Smooth muscle cell (in vitro differentiated cells): ENCODE results near the gene PTGS2. TPM values are rescaled to one million over a fixed set of nuclear protein-coding genes. Genes with fewer than 3 reads are reported as not detected.
"Not testable (repeated sequence)": the region's sequence is repeated elsewhere in the genome, so short reads cannot be mapped to it uniquely, and the experiment has no call there.

Experiments
- DNase-seq: peaks from one replicate; lab custom pipeline; 2025; ENCODE audit not compliant: unreplicated experiment; lab: John Stamatoyannopoulos, UW
- H2AFZ ChIP-seq: fragments of 200-600 bp; sonication (generic); 2 replicates; pipeline ENCODE4 v1.6.0; 2016; ENCODE audit warnings: antibody characterized with exemption, low read depth, mild to moderate bottlenecking
- H3F3A ChIP-seq: fragments of 200-600 bp; sonication (generic); 2 replicates; pipeline ENCODE4 v1.6.0; 2017; ENCODE audit warnings: antibody characterized with exemption, low read depth
- H3K27ac ChIP-seq: fragments of 200-600 bp; sonication (generic); 2 replicates; pipeline ENCODE4 v1.5.1; 2016; ENCODE audit warnings: low read depth, mild to moderate bottlenecking
- H3K27me3 ChIP-seq: fragments of 200-600 bp; sonication (generic); 2 replicates; pipeline ENCODE4 v1.6.1; 2016; ENCODE audit warnings: low read depth, mild to moderate bottlenecking
- H3K36me3 ChIP-seq: fragments of 200-600 bp; sonication (generic); 2 replicates; pipeline ENCODE4 v1.5.1; 2016; ENCODE audit warnings: low read depth
- H3K4me1 ChIP-seq: fragments of 200-600 bp; sonication (generic); 2 replicates; pipeline ENCODE4 v1.5.1; 2016; ENCODE audit warnings: low read depth
- H3K4me2 ChIP-seq: fragments of 200-600 bp; sonication (generic); 2 replicates; pipeline ENCODE4 v1.6.0; 2016; ENCODE audit warnings: mild to moderate bottlenecking
- H3K4me3 ChIP-seq: fragments of 200-600 bp; sonication (generic); 2 replicates; pipeline ENCODE4 v1.5.1; 2016; ENCODE audit warnings: mild to moderate bottlenecking
- H3K79me2 ChIP-seq: fragments of 200-600 bp; sonication (generic); 2 replicates; pipeline ENCODE4 v1.6.0; 2016; ENCODE audit warnings: low read depth, mild to moderate bottlenecking
- H3K9ac ChIP-seq: fragments of 200-600 bp; sonication (generic); 2 replicates; pipeline ENCODE4 v1.6.0; 2016; ENCODE audit warnings: low read depth
- H3K9me3 ChIP-seq: fragments of 200-600 bp; sonication (generic); replicated peaks from 2 replicates; pipeline ENCODE4 v1.5.1; 2016; ENCODE audit warnings: low read depth
- H4K20me1 ChIP-seq: fragments of 200-600 bp; sonication (generic); 2 replicates; pipeline ENCODE4 v1.6.0; 2016; ENCODE audit warnings: low read depth
- CTCF ChIP-seq: fragments of 200-600 bp; sonication (generic); IDR thresholded peaks from 2 replicates; pipeline ENCODE4 v1.5.1; 2017; ENCODE audit warnings: borderline replicate concordance, mild to moderate bottlenecking, antibody characterized with exemption; ENCODE audit not compliant: insufficient read depth, poor library complexity, severe bottlenecking
- WGBS: methylation state at CpG from one replicate; pipeline ENCODE4 v1.1.7; 2016; ENCODE audit warnings: low lambda C conversion rate; 5-methylcytosine and 5-hydroxymethylcytosine counted together
- polyA plus RNA-seq: library from polyadenylated mRNA; unstranded; fragments of >200 nt; fragmentation: Nextera tagmentation; extraction: Ambion mirVana; gene quantifications from 2 replicates; pipeline ENCODE4 v1.2.1, GENCODE V29; 2016
- total RNA-seq: library from RNA; depleted of rRNA; stranded (reverse); fragments of >200 nt; gene quantifications from 2 replicates; pipeline ENCODE4 v1.2.3, GENCODE V29; 2014

PTGS2 gene
- total and polyA plus RNA-seq, 2 experiments from 2014 or later, result 37.2 to 148 TPM

DNA sequence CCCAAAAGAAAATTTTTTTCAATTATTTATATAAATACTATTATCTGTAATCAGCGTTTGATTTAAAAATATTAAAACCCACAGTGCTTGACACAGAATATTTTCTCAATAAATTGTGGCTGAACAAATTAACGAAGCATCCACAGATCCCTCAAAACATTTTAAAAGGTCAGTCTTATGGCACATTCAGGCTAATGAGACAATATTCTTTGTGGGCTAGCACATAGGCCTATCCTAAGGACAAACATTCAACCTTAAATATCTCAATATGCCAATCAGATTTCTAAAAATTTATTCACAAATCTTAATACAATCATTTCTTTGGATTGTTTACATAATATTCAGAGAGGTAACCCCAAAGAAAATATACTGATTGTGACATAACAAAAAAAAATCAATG lies 8.1 kb downstream of the PTGS2 start:
- no peak for DNase-seq
- no peak overlapping the region for H3K27ac ChIP-seq
- no peaks in the 10 kb centered on the region for H3K79me2 ChIP-seq
- no peaks in the 10 kb centered on the region for H3K27me3 ChIP-seq
- no peak overlapping the region for H2AFZ ChIP-seq
- no peaks in the 10 kb centered on the region for H3K9me3 ChIP-seq
- peaks cover 4% of the 10 kb centered on the region for H3K36me3 ChIP-seq
- no peaks in the 10 kb centered on the region for H3F3A ChIP-seq
- no peak overlapping the region for H3K4me3 ChIP-seq
- H4K20me1 ChIP-seq, result no peaks in the 10 kb centered on the region
- H3K9ac ChIP-seq, result no peak overlapping the region
- TF ChIP-seq CTCF, result no peak
- 84% methylated on average over 2 of the region's 2 CpGs for whole genome bisulfite sequencing
- no peak overlapping the region for H3K4me2 ChIP-seq
- no peaks in the 10 kb centered on the region for H3K4me1 ChIP-seq

- Histone ChIP-seq H2AFZ (no peak overlapping the region), H3K27ac (no peak overlapping the region), H3F3A (no peaks in the 10 kb centered on the region), H3K36me3 (peaks cover 4% of the 10 kb centered on the region), H4K20me1 (no peaks in the 10 kb centered on the region), H3K9me3 (no peaks in the 10 kb centered on the region), H3K4me3 (no peak overlapping the region), H3K27me3 (no peaks in the 10 kb centered on the region), H3K4me2 (no peak overlapping the region), H3K9ac (no peak overlapping the region), H3K4me1 (no peaks in the 10 kb centered on the region), H3K79me2 (no peaks in the 10 kb centered on the region)
- no peak for TF ChIP-seq CTCF
- WGBS, result 94% methylated on average over 2 of the region's 2 CpGs
- no peak for DNase-seq
Observed at GRCh38 chr1:186671136-186671825, 8.9 kb downstream of the PTGS2 start.

- Histone ChIP-seq H3K9me3 (no peaks in the 10 kb centered on the region), H3K79me2 (no peaks in the 10 kb centered on the region), H3K4me1 (no peaks in the 10 kb centered on the region), H4K20me1 (no peaks in the 10 kb centered on the region), H3K9ac (no peak overlapping the region), H3K4me2 (no peak overlapping the region), H3K36me3 (peaks cover 4% of the 10 kb centered on the region), H3K27ac (no peak overlapping the region), H2AFZ (no peak overlapping the region), H3K27me3 (no peaks in the 10 kb centered on the region), H3K4me3 (no peak overlapping the region), H3F3A (no peaks in the 10 kb centered on the region)
- no peak for TF ChIP-seq CTCF
- DNase-seq, result no peak
- whole genome bisulfite sequencing, result 77% methylated on average over 2 of the region's 2 CpGs
Observed at GRCh38 chr1:186670297-186671135, 9.7 kb downstream of the PTGS2 start.

GRCh38 chr1:186669784-186670183 lies 10.4 kb downstream of the PTGS2 start:
- H4K20me1 ChIP-seq, H3K36me3 ChIP-seq, H3K4me2 ChIP-seq, H3K79me2 ChIP-seq, H3K4me1 ChIP-seq, H3K27me3 ChIP-seq, H3K9me3 ChIP-seq, H3K27ac ChIP-seq, H3K9ac ChIP-seq, H3F3A ChIP-seq, H3K4me3 ChIP-seq, H2AFZ ChIP-seq, DNase-seq: not testable (repeated sequence)
- 92% methylated on average over 3 of the region's 3 CpGs for WGBS

GRCh38 chr1:186664217-186664616 lies 16.0 kb downstream of the PTGS2 start:
- H3K27me3 ChIP-seq, DNase-seq, H3K27ac ChIP-seq, H3K4me1 ChIP-seq, H2AFZ ChIP-seq, H3F3A ChIP-seq, H4K20me1 ChIP-seq, H3K36me3 ChIP-seq, H3K4me3 ChIP-seq, H3K4me2 ChIP-seq, H3K9ac ChIP-seq, H3K79me2 ChIP-seq, H3K9me3 ChIP-seq: not testable (repeated sequence)
- 95% methylated on average over 8 of the region's 8 CpGs for WGBS
